NCI-H2227 (cell line): ENCODE data around the gene AKNAD1.
"Not testable (repeated sequence)": the region's sequence is repeated elsewhere in the genome, so short reads cannot be mapped to it uniquely, and the experiment has no call there.

Experiments used
- DNase-seq: peaks from one replicate; lab custom pipeline; 2025; ENCODE audit not compliant: unreplicated experiment; lab: John Stamatoyannopoulos, UW

Gene AKNAD1

DNA sequence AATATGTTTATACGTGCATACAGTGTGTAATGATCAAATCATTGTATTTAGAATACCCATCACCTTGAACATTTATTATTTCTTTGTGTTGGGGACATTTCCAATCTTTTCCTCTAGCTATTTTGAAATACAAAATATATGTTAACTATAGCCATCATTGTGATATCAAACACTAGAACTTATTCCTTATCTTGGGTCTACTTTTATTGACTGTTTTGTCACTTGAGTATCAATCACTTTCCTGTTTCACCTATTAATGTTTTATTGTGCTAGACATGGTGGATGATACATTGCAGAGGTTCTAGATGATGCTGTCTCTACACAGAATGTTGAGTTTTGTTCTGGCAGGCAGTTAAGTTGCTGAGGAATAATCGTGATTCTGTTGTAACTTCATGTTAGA lies 64.5 kb downstream of the AKNAD1 start:
- no peak for DNase-seq

DNA sequence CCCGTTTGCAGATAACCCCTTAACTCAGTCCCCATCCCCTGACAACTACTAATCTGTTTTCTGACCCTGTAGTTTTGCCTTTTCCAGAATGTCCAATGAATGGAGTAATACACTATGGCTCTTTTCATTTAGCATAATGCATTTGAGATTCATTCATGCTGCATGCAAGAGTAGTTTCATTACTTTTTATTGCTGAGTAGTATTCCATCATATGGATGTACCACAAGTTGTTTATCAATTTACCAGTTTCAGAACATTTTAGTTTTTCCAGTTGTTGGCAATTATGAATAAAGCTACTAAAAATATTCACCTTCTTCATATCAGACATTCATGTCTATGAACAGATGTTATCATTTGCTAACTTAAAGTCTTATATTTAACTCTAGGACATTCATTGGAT lies 65.1 kb downstream of the AKNAD1 start:
- no peak for DNase-seq

DNA sequence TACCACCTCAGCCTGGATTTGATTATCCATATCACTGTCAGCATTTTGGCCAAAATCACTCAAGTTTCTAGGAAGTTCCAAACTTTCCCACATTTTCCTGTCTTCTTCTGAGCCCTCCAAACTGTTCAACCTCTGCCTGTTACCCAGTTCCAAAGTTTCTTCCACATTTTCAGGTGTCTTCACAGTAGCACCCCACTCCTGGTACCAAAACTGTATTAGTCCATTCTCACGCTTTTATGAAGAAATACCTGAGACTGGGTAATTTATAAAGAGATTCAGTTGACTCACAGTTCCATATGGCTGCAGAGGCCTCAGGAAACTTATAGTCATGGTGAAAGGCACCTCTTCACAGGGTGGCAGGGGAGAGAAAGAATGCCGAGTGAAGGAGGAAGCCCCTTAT lies 71.0 kb downstream of the AKNAD1 start:
- no peak for DNase-seq

DNA sequence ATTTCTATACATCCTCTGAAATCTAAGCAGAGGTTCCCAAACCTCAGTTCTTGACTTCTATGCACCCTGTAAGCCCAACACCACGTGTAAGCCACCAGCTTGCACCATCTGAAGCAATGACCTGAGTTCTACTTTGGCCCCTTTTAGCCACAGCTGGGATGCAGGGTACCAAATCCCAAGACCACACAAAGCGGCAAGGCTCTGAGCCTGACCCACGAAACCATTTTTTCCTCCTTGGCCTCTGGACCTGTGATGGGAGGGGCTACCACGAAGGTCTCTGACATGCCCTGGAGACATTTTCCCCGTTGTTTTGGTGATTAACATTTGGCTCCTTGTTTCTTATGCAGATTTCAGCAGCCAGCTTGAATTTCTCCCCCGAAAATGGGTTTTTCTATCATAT lies 71.6 kb downstream of the AKNAD1 start:
- no peak for DNase-seq

DNA sequence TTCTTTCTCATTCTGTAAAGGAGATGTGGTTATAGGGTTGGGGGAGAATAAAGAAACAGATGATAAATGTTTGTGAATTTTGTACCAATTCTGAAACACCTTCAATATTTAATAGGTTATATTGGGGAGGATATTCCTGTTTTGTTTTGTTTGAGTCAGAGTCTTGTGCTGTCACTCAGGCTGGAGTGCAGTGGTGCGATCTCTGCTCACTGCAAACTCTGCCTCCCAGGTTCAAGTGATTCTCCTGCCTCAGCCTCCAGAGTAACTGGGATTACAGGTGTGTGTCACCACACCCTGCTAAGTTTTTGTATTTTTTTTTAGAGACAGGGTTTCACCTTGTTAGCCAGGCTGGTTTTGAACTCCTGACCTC lies 75.3 kb downstream of the AKNAD1 start:
- not testable (repeated sequence) for DNase-seq

DNA sequence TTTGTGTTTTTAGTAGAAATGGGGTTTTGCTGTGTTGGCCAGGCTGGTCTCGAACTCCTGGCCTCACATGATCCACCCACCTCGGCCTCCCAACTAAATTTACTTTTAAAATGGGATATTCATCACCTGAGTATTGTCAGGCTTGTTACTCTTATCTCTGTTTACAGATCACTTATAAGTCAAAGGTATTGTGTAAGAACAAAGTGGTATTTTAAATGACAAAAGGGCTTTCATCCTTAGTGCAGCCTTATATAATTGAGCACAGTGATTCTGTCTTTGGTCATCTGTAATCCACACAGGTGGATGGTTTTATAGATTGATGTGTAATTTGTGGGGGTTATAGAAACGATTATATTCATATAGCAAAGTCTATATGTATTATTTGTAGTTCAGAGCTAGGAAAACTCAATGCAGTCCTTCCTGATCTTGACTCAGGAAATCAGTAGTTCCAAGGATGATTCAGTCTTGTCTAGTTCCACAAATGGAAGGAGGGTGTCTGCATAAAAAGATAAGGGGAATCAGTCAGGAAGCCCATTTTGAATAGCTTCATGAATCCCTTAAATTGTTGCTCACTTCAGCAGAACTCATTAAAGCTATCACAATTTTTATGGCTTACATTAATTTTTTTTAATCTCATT lies 75.8 kb downstream of the AKNAD1 start:
- DNase-seq, result no peak

DNA sequence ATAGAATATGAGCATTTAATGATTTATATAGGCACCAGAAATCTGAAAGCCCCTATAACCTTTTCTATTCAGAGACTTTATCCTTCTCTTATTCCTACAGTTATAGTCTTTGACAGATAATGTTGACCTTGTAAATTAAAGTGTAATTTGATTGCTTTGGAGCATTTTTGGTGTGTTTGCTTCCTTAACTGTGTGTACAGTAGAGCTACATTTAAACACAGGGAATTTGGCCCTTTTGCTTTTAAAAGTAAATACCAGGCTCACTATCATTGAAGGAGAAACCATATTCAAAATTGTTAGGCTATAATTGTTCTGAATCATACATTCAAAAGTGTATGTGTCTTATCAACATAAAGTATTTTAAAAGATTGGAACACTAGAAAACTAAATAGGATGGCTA lies 77.4 kb downstream of the AKNAD1 start:
- no peak for DNase-seq

DNA sequence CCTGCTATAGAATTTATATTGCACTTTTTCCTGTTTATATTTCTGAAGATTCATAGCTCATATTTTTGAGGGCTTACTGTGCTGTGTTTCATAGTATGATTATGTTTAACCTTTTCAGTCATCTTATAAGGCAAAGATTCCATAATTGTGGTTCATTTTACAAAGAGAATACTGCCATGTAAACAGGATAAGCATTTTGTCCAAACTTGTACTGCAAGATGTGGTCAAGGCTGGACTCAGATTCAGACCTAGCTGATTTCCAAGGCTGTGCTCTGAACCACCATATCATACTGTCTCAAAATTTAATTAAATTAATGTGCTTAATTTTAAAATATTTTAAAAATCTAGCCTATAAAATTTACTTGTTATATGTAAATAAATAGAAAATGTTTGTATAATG lies 79.1 kb downstream of the AKNAD1 start:
- no peak for DNase-seq

DNA sequence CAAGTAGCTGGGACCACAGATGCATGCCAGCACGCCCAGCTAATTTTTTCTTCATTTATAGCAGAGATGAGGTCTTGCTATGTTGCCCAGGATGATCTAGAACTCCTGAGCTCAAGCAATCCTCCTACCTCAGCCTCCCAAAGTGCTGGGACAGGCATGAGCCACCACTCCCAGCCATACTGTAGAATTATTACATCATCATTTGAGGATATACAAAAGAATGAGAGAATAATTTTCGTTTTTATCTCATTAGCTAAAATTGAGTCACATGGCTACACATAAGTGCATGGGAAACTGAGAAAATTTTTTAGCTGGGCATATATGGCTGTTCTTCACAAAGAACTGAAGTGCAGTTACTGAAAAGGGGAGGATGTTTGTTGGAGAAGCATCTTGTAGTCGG lies 89.2 kb downstream of the AKNAD1 start:
- no peak for DNase-seq

DNA sequence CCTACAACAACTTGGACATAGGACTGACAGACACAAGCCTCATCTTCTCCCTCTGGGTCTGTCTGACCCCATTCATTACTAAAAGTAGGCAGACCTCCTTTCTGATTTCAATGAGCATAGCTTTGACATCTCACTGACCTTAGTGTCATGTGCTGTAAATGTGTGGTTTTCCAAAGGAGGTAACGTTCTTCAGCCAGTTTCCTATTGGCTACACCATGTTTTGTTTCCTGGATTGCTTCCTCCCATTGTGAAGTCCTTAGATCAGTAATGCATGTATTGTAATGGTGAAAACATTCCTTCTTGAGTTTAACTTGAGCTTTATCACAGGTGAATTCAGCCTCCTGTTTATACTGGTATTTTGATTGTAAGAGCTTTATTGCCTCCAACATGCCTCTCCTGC lies 89.8 kb downstream of the AKNAD1 start:
- DNase-seq, result no peak
